Ovary (tissue), 3 donors: ENCODE measurements around the gene CREBRF.

Experiments
- CTCF ChIP-seq, 3 donors: fragments of 450-650 bp in 2 of 3; fragments of 200-600 bp in 1 of 3; IDR thresholded peaks; one replicate each; pipeline versions ENCODE4 v1.5.1 to v1.8.0; 2016 to 2022; ENCODE audit warnings: antibody characterized with exemption in 3 of 3, mild to moderate bottlenecking in 1 of 3
- EP300 ChIP-seq: sonication (generic); formaldehyde crosslinking; IDR thresholded peaks from one replicate; pipeline ENCODE4 v1.6.1; 2017; ENCODE audit warnings: antibody characterized with exemption
- POLR2A ChIP-seq: fragments of 450-650 bp; IDR thresholded peaks from one replicate; pipeline ENCODE4 v1.6.1; 2017; ENCODE audit warnings: antibody characterized with exemption, mild to moderate bottlenecking, moderate library complexity
- donor health status: DM: no; HTN: no; CAD: no.

DNA sequence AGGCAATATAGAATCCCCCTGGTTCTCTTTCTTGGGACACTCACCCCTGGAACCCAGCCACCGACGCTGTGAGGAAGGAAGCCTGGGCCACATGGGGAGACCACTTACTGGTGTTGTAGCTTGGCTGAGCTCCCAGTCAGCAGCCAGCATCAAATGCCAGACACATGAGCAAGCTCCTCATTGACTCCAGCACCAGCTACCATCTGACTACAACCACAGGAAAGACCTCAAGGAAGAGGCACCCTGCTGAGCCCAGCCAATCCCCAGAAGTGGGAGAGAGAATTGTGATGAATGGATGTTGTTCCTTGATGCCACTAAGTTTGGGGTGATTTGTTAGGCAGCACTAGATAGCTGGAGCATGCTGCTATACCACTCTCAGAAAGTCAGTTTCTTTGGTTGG lies 124.2 kb downstream of the CREBRF start:
- TF ChIP-seq CTCF (IDR thresholded peaks at IDR 0.05), result no peak
- no peak for TF ChIP-seq POLR2A
- TF ChIP-seq EP300, result no peak
